RKO (cell line): ENCODE data around the gene NUP42.

ENCODE experiments used
- DNase-seq: peaks from one replicate; pipeline ENCODE4 v3.0.0-alpha.2; 2016; ENCODE audit warnings: low spot score

Gene NUP42

DNA sequence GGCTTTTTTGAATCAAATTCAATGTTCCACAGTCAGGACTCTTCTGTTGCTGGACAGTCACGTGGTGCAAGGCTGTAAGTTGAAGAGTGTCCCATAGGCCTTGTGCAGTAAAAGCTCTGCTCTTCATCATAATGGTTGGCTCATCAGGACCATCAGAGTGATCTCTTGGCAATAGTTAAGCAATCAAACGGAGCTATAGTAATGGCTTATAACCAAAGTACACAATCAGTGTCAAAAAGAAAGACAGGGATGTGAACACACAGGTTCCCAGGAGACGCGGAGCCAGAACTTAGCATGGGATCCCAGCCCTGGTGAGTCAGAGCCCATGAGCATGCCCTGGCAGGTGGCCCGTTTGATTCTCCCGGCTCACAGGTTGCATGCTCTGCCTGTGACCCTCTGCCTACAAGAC lies 54.0 kb downstream of the NUP42 start:
- DNase-seq = no peak

DNA sequence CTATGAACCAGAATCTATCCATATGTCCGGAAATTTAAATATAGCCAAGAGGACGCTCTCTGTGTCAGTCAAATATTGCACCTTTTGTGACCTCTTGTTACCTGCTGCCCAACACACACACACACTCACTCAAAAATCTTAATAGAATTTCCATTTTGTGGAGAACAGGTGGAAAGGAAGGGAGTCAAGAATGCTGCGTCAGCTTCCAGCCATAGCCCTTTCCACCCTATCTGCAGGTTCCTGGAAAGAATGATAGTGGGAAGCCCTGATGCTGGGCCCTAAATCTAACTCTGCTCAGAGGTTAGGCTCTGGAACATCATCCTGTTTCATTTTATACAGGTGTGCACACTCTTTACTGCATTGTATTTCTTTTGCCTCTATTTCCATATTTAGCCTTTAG lies 55.2 kb downstream of the NUP42 start:
- no peak for DNase-seq

DNA sequence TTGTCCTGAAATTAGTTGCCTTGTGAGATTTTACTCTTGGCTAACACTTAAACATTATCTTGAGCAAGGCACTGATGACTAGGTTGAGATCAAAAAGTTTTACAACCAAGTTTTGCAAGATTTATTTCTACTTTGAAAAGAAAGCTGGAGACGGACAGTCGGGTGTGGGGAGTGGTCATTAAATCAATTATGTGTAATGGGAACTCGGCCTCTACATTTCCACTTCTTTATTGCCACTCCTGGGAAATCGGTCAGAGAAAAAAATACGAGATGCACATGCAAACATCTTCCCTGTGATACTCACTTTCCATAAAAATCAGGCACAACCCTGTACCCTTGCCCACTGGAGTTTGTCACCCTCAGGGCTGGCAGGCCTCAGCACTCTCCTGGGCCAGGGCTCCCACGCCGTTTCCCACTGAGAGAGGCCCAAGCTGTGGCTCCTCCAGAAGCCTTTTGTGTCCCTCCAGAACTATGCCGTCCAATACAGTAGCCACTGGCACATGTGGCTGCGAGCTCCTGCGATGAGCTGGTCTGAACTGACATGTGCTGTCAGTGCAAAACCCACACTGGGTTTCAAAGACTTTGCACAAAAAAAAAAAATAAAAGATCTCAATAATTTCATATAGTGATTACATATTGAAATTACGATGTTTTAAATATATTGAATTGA lies 57.3 kb downstream of the NUP42 start:
- DNase-seq = no peak

DNA sequence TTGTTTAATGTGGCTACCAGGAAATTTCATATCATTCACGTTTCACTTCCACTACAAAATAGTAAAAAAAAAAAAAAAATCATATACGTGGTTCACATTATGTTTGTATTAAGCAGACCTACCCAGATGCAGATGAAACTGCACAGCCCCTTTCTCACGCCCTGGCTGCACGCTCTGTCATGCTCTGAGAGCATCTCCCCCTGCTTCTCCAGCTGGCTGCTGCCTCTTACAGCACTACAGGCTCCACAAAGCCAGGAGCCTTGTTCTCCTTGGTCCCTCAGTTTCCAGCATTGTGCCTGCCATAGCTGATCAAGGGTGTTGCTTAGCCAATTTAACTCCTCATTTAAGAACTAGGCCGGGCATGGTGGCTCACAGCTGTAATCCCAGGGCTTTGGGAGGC lies 57.9 kb downstream of the NUP42 start:
- DNase-seq = no peak

DNA sequence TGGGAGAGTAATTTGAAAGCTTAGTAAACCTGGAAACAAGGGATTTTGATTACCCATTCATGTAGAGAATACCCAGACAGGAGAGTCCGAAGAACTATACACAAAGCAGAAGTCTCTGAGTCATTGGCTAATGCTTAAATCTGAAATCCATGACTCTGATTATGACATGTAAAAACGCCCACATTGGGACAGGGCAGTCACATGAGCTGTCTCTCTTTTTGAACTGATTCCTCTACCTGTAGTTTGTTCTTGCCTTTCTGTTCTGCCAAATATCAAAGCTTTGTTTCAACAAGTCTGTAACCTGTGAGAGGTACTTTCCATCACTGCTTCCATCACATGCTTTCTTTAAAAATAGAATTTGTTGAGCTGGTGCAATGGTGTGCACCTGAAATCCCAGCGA lies 60.5 kb downstream of the NUP42 start:
- DNase-seq = peak; percentile 32

DNA sequence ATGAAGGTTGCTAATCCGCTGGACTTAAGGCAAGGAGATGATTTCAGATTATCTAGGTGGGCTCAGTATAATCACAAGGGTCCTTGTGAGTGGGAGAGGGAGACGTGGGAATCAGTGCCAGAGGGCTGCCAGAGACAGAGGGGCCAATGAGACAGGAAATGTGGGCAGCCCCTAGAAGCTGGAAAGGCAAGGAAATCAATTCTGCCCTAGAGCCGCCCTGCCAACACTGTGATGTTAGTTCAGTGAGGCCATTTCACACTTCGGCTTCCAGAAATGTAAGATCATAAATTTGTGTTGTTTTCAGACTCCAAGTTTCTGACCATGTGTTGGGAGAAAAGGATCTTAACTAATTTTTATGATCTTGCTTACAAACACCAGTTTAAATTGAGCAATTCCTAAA lies 61.1 kb downstream of the NUP42 start:
- DNase-seq = no peak

DNA sequence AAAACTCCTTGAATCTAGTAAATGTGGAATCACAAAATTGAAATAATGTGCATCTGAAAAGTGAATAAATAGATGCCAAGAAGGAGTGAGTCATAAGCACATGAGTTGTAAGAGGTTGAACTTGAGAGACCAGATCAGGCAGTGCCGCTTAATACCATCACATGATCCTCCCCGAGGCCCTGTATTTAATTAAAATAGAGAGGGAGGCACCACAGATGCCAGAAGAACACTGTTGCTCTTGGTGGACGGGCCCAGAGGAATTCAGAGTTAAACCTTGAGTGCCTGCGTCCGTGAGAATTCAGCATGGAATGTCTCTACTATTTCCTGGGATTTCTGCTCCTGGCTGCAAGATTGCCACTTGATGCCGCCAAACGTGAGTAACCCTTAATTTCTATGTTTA lies 64.7 kb downstream of the NUP42 start, which contains the start of gene GPNMB:
Gene GPNMB (plus strand): TSS at position 221 of the 400 bp plus-strand sequence. CDS start 83 bp downstream, at position 304.
- no peak for DNase-seq

DNA sequence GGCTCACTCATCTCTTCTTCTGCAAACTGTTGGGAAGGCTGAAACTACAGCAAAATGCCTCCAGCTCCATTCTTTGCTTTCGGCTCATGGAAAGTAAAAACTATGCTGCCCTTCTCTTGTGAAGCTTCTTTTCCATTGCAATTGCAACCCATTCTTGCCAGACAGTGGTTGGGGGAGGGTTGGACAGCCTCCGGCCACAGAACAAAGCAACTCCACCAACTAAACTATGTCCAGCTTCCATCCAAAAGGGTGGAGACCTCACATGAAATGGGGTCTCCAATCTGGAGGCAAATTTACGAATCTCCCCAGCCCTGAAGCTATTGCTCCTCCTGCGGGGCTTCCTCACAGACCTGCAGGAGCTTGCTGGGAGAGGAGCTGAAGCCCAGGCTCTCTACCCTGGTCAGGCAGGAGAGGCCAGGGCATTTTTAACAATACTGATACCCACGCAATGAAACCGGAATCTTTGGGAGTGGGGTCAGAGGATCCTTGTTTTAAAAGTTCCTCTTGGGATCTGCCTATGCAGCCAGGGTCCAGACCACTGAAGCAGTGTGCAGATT lies 65.3 kb downstream of the NUP42 start:
- no peak for DNase-seq

DNA sequence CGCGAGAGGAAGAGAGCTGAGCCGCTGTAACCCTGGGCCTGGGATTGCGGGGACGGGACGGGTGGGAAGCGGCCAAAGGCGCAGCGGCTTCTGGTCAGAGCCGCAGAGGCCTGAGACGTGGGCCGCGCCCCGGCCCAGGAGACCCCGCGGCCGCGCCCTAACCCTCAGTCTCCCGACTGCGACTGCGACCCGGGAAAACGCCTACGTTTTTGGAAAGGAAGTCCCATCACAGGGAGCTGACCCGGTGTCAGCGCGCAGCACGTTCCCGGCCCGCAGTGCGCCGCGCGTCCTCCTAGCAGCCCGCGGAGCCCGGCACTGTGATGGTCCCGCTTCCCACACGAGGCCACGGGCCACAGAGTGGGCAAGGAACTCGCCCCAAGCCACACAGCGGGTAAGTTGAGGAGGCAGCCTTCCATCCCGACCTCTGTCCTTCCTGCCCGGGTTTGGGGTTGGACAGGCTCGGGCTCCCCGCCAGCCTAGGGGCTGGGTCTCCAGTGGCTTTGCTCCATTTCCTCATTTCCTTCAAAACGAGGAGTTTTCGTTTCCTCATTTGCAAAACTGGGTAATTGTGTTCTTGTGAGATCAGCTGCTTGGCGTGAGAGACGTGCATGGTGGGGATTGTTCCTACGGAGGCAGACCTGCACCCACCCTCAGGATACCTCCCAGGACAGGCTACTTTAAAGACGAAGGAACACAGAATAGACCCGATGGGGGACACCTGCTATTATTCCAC lies 65.9 kb downstream of the NUP42 start:
- DNase-seq = no peak

DNA sequence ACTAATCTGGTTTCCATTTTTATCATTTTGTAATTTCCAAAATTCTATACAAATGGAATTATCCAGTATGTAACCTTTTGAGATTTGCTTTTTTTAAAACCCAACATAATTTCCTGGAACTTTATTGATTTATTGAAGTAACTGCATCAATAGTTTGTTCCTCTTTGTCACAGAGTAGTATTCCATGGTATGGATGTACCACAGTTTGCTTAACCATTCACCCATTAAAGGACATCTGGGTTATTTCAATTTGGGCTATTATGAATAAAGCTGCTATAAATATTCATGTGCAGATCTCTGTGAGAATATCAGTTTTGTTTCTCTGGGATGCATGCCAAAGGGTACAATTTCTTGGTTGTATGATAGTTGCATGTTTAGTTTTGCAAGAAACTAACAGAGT lies 67.6 kb downstream of the NUP42 start:
- no peak for DNase-seq
